Hematopoietic multipotent progenitor cell treated with erythropoietin and hydrocortisone succinate and interleukin-3 and kit ligand, for 17 days (in vitro differentiated cells): ENCODE data around the gene CTDSPL.

Experiments used
- DNase-seq: peaks from one replicate; pipeline ENCODE4 v3.0.0-alpha.2; 2015; ENCODE audit warnings: low spot score

CTDSPL gene

GRCh38 chr3:37913522-37913921 lies 51.8 kb downstream of the CTDSPL start:
- no peak for DNase-seq

- DNase-seq = no peak
Observed at GRCh38 chr3:37916685-37917084, 55.0 kb downstream of the CTDSPL start.

GRCh38 chr3:37918627-37919026 lies 56.9 kb downstream of the CTDSPL start:
- DNase-seq = no peak

GRCh38 chr3:37920156-37920699 lies 58.5 kb downstream of the CTDSPL start:
- DNase-seq = no peak

- DNase-seq = no peak
Observed at GRCh38 chr3:37921025-37921424, 59.3 kb downstream of the CTDSPL start.

- DNase-seq = no peak
Observed at GRCh38 chr3:37922721-37923568, 61.3 kb downstream of the CTDSPL start.

GRCh38 chr3:37923569-37924040 lies 61.9 kb downstream of the CTDSPL start:
- DNase-seq = no peak

- no peak for DNase-seq
Observed at GRCh38 chr3:37924453-37924852, 62.8 kb downstream of the CTDSPL start.

- DNase-seq = no peak
Observed at GRCh38 chr3:37925157-37925556, 63.5 kb downstream of the CTDSPL start.

- DNase-seq = no peak
Observed at GRCh38 chr3:37926611-37927010, 64.9 kb downstream of the CTDSPL start.

- DNase-seq = no peak
Observed at GRCh38 chr3:37930495-37930894, 68.8 kb downstream of the CTDSPL start.

- DNase-seq = no peak
Observed at GRCh38 chr3:37932505-37932904, 70.8 kb downstream of the CTDSPL start.

GRCh38 chr3:37934631-37935289 lies 73.1 kb downstream of the CTDSPL start:
- no peak for DNase-seq

GRCh38 chr3:37935290-37935668 lies 73.6 kb downstream of the CTDSPL start:
- no peak for DNase-seq

- DNase-seq = no peak
Observed at GRCh38 chr3:37935756-37936666, 74.3 kb downstream of the CTDSPL start.

GRCh38 chr3:37937156-37937555 lies 75.5 kb downstream of the CTDSPL start:
- DNase-seq = no peak

GRCh38 chr3:37938011-37938410 lies 76.3 kb downstream of the CTDSPL start:
- DNase-seq = no peak

- DNase-seq = no peak
Observed at GRCh38 chr3:37940242-37940908, 78.7 kb downstream of the CTDSPL start.

GRCh38 chr3:37941608-37942508 lies 80.2 kb downstream of the CTDSPL start:
- DNase-seq = no peak

- DNase-seq = no peak
Observed at GRCh38 chr3:37942646-37943045, 81.0 kb downstream of the CTDSPL start.
